HG02885 (cell line): ENCODE measurements around the gene AARS1.
"Not testable (repeated sequence)": the region's sequence is repeated elsewhere in the genome, so short reads cannot be mapped to it uniquely, and the experiment has no call there.

Experiments used
- ATAC-seq: cut with Tn5 transposase; IDR thresholded peaks from one replicate; pipeline ENCODE4 v1.9.1; 2021; ENCODE audit warnings: mild to moderate bottlenecking; ENCODE audit not compliant: unreplicated experiment, poor library complexity

Gene AARS1

DNA sequence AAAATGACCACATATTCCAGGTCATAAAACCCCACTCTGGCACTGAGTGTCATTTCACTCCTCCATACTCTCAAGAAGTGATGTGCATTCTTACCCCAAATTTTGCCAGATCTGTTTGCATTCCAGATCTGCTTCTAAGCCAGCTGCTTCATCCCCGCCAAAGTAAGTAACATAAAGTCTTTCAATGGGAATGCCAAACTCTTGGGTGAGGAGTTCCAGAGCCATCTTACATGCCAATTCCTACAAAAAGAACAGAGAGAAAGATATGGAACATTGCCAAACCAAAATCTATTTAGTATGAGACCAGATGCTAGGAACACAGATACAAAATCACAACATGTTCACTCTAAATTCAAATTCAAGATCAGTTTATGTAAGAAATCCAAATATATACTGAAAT, 12.9 kb downstream of the AARS1 start:
- ATAC-seq: no peak

DNA sequence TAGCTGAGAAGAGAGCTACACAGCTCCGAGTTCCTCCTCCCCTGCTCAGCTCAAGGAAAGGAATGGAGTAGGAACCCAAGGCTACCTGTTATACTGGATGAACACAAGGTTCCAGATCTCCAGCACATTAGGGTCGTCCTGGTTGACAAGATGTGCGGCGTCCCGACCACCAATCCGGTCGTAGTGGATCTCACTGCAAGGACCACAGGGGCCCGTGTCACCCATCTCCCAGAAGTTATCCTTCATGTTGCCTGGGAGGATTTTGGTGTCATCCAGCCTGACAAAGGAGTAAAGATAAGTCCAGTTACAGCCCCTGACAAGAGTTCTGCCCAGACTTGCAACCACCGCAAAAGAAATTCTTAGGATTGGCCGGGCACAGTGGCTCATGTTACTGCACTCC, 17.6 kb downstream of the AARS1 start:
- ATAC-seq: no peak

DNA sequence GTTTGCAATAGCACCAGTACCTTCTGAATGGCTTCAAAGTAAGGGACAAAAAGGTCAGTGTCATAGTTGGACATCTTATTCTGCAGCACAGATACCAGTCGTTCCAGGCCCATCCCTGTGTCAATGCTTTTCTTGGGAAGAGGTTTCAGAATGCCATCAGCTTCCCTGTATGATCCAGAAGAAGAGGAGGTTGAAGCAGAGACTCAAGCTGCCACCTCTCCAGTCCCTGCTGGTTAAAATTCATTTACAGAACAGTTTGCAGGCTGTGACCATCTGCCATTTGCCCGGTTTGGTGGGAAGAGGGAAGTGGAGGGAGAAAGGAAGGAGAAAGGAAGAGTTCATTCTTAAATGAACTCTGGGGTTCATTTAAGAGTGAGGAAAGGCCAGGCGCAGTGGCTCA, 19.1 kb downstream of the AARS1 start:
- ATAC-seq: no peak

DNA sequence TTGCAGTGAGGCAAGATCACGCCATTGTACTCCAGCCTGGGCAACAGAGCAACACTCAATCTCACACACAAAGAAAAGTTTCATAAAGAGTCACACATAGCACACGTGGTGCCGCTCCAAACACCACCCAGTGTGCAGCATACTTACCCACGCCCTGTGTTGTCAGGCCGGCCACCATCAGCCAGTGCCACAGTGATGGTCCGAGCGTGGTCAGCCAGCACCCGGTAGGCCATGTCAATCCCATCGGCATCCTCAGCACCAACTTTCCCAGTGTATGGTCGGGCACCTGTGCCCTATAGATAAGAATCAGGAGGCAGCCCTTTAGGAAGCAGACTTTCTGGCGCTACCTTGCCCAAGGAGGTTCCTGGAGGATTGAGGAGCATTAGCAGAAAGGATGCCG, 19.8 kb downstream of the AARS1 start:
- no peak for ATAC-seq

DNA sequence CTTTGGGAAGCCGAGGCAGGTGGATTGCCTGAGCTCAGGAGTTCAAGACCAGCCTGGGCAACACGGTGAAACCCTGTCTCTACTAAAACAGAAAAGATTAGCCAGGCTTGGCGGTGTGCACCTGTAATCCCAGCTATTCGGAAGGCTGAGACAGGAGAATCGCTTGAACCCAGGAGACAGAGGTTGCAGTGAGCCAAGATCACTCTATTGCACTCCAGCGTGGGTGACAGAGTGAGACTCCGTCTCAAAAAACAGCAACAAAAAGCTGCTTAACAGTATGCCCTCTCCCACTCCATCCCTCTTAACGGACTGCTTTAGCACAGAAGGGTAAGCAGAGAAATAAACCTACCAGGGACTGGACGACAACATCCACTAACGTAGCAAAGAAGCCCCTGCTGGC, 21.4 kb downstream of the AARS1 start:
- ATAC-seq: not testable (repeated sequence)

DNA sequence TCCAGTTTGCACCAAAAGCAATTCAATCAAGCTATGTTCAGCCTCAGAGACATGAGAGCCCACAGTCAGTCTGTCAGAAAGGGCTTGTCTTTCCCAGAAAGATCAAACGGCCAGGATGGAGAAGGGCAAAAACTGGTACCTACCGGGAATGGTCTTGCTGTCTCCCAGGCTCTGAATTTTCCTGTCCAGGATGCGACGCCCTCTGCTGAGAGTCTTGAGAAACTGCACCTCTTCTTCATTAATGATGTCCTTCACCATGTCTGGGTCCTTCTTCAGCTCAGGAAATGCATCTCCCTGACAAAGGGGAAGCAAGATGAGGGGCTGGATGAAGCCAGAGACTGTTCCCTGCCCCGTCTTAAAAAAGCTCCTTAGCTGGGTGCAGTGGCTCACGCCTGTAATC, 21.8 kb downstream of the AARS1 start:
- no peak for ATAC-seq

DNA sequence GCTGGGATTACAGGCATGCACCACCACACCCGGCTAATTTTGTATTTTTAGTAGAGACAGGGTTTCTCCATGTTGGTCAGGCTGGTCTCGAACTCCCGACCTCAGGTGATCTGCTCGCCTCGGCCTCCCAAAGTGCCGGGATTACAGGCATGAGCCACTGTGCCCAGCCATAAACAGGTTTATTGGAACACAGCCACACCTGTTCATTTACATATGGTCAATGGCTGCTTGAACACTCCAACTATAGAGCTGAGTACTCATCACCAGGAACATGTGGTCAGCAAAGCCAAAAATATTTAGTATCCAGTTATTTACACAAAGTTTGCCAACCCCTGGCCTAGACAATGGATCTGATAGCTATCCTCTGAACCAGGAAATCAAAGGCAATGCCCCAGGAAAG, 29.4 kb downstream of the AARS1 start:
- not testable (repeated sequence) for ATAC-seq

DNA sequence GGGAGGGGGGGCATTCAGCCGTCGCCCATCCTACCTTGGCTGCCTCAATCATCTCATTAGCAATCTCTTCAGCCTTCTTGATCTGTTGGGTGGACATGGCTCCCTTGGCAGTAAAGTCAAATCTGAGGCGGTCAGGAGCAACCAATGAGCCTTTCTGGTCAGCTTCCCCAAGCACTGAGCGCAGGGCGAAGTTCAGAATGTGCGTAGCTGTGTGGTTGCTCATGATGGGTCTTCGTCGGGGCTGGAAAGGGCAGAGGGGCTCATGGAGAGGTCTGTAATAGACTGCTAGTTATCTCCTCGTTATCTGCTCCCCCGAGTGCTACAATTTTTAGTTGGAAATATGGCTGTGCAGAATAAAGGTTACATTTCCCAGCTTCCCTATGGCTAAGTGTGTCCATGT, 30.4 kb downstream of the AARS1 start:
- ATAC-seq: no peak

DNA sequence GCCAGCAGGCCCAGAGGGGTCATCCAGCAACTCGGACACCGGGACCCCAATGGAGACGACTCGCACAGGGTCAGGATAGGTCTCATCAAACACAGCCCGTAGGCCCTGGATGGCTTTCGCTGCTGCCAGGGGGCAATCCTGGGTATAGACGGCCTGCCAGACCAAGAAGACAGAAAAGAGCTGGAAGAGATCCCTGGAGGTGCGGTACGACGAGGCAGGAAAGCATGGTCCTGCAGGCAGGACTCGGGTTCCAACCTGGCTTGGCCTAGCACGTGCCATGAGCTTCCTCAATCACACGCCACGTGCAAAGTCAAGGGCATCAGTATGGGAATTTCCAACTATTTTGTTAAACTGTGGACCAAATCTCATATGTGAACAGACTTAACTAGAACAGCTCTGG, 31.2 kb downstream of the AARS1 start:
- ATAC-seq: no peak

DNA sequence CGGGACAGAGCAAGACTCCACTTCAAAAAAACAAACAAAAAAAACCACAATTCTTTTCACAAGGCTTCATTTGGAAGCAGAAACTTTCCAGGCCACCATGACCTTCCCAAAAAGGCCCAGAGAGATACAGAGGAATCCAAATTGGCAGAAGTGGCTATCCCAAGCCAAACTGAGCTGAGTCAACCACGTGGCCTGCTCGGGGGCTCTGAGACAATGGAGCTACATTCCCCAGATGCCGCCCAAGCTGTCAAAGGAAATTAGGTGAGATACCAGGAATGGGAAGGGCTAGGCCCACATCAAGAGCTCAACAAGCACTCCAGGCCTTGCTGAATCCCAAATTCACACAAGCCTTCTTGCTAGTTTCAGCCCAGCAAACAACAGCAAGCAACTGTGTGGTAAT, 31.9 kb downstream of the AARS1 start:
- no peak for ATAC-seq

DNA sequence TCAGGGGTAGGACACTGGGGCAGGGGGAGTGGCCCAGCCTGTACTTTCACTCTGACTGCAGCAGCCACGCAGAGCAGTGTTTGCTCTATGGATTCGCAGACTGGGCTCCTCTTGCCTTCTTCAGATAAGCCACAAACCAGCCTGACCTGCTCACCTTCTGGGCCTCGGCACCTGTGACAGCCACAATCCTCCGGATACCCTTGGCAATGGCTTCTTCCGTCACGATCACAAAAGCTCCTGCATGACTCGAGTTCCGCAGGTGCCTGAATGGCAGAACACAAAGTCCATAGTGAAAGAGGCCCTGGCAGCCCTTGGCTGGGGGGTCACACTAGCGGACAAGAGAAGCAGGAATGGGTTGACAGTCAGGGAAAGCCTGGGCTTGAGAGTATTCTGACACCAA, 33.7 kb downstream of the AARS1 start:
- ATAC-seq: no peak

DNA sequence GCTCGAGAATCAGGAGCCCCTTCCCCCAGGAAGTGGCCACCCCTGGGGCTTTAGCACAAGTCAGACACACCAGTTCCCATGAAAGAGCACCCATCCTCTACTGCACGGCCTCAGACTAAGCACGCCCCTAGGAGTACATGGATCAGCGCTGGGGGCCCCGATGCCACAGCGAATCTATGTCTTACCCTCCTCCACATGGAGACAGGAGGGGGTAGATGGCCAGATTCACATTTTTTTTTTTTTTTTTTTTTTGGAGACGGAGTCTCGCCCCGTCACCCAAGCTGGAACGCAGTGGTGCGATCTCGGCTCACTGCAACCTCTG, 34.4 kb downstream of the AARS1 start:
- no peak for ATAC-seq

DNA sequence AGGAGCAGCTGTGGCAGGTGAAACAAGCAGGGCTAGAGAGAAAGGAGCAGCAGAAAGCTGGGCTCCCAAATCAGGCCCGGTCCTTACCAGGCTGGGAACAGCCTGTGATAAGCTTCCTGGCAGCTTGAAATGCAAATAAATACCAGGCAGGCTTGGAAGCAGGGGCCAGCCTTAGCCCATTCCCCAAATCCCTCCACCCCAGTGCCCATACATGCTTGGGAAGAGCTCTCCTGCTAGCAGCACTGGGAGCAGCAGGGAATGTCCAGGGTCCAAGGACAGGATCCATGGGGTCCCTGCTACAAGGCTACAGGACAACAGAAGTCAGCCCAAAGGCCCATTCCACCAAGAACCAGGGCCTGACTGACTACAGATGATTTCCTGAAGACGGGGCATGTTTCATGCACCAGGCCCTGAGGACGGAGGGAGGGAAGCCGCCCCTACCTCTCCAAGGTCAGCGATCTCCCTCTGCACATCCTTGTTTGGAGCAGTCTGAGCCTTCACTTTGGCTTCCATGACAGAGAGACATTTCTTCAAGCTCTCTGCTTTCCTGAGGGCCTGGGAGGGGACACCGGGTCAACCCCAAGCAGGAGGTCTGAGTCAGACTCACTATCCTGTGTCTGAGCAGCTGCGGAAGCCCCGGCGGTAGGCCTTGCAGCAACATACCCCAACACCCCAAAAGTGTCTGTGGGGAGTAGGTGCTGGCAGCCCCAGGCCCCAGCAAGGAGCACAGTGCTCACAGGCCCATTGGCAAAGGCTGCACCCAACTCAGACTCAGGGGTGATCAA, 34.9 kb downstream of the AARS1 start:
- no peak for ATAC-seq

DNA sequence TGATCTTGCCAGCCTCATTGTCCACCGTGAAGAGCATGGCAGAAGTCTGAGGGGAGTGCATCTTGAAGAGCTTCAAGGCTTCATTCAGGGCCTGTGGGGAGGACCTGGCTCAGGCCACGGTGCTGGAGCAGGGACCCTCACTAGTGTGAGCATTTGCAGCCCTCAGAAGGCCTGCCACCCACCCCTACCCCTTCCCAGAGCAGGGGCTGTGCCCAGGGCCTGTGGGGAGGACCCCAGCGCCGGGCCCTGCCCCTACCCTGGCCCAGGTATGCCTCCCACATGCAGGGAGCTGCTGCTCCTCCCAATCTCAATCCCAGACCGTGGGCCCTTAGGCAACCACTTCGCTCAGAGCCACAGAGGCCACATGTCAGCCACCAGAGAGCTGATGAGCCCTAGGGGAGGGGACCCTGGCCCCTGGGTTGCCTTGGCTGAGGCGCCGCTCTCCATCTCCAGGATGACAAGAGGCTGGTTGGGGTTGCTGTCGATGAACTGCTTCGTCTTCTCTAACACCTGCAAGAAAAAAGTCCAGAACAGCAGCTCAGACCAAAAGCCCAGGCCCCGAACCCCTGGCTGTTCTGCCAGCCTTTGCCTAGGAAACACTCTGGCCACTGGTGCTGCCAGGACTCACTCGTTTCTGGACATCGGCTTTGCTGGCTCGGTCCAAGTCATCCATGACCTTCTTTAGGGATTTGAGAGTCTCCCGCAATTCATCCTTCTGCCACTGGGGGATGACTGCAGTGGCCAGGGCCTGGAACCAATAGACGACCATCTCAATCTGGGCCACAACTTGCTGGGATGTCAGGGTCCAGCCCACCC, 35.8 kb downstream of the AARS1 start:
- no peak for ATAC-seq

DNA sequence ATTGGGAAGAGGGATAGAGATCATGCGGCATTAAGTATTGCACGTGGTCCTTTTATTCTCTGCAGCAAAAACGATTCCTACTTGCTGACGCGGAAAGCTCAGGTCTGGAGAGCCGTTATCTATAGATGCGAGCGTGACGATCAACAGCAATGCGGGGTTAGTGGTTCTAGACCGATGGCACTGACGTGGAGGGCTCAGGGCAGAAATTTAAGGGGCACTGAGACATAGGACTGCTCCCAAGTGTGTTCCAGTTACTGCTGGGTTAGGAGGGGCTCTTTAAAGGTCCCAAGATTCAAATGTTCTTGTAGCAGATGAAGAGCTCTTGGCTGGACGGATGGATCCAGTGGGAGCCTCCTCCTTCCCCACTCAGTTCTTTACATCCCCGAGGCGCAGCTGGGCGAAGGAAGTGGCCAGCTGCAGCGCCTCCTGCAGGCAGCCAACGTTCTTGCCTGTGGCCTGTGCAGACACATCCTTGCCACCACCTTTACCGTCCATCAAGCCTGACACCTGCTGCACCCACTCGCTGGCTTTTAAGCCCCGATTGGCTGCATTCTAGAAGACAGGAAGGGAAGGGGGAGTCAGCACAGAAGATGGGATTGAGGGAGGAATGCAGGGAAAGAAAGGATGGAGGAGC, 36.8 kb downstream of the AARS1 start:
- no peak for ATAC-seq

DNA sequence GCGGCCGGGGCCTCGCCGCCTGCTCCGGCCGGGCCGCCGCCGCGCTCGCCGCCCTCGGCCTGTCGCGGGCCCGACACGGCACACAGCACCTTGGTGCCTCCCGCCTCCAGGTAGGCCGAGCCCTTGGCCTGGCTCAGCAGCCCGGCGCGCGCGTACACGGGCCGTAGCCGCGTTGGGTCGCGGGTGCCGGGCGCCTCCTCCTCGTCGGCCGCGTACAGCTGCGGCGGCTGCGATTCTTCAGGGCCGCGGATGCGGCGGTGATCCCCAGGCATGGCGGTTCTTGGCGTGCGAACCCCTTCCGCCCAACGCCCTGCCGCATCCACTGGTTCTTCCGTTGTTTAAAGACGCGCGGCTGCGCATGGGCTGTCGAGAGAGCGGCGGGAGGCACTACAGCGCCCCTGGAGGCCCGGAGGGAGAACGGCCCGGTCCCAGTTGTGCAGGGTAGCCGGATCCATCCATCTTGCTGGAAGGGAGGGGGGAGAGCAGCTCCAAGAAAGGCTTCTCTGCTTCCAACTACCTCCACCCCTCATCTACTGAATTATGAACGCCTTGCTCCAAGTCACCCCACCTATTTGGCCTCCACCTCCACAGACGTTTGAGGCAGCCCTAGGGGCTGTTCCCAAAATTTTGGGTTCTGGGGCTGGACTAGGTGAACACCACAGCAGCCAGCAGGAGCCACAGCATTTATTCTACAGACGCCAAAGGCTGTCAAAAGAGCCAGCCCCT, 37.5 kb downstream of the AARS1 start, which contains the start of gene EXOSC6:
Gene EXOSC6 (minus strand): TSS at position 312 of the 726 bp plus-strand sequence. CDS start 40 bp downstream, at position 272.
- peak; percentile 90 for ATAC-seq

DNA sequence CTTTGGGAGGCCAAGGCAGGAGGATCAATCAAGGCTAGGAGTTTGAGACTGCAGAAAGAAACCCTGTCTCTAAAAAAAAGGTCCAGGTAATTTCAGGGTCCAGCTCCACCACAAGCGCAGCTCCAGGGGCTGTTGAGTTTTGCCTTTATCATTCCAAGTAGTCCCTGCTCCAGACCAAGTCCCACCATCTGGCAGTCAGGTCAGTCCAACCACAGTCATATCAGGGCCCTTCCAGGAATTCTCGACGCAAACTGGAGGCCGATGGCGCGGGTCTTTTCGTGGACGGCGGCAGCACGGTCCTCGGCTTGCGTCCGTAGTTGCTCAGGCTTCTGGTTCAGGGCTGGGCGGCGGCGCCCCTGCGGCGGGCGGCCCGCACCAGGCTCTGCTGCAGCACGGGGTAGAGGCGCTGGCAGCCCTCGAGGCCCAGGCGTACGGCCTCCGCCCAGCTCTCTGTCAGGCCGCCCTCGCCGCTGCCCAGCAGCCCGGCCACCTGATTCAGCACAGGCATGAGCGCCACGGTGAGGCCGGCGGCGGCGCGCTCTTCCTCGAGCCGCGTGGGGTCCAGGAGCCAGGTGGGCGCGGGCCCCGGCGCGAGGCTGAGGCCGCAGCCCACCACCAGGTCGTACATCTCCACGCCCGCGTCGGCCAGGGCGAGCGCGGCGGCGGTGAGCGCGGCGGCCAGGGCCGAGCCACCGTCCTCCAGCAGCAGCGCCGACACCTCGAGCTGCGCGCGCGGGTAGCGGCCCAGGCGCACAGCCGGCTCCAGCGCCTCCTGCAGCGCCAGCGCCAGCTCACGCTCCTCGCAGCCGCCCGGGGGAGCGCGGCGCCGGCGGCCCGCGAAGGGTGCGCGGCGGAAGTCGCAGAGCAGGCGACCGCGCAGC, 38.3 kb downstream of the AARS1 start:
- peak; percentile 42 for ATAC-seq

DNA sequence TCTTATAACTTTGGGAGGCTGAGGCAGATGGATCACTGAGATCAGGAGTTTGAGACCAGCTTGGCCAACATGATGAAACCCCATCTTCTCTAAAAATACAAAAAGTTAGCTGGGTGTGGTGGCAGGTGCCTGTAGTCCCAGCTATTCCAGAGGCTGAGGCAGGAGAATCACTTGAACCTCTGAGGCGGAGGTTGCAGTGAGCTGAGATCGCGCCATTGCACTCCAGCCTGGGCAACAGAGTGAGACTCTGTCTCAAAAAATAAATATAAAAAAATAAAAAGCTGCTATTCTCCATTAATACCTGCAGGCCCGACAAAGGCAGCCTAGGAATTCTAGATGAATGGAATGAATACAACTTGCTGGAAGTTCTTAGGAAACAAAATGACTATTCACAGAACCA, 39.6 kb downstream of the AARS1 start:
- ATAC-seq: not testable (repeated sequence)

DNA sequence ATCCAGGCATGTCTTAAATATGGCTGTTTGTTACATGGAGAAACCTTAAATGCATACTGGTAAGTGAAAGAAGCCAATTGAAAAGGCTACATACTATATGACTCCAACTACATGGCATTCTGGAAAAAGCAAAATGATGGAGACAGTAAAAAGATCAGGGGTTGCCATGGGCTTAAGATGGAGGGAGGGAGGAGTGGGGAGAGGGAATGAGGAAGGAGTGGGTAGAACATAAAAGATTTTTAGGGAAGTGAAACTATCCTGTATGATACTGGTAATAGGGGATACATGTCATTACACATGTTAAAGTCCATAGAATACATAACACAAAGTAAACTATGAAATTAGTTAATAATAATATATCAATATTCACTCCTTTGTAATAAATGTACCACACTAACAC, 50.5 kb downstream of the AARS1 start:
- ATAC-seq: not testable (repeated sequence)

DNA sequence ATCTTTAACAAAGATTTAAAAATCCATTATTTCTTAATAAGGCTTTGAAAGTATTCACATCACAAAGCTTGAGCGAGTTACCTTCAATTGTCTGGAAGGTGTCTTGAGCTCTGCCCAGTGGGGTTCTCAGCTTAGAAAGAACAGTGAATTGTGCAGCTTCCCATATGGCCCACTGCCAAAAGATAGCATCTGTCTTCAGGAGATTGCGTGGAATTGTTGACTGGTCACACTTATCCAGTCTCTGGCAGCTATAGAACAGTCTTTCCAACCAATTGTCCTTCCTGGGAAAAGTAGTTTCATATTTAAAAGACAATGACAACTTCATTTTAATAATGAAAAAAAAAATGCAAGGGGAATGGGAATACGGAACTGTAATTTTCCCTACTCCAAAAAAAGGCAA, 57.5 kb downstream of the AARS1 start:
- not testable (repeated sequence) for ATAC-seq
